CD4-positive, alpha-beta T cell treated with Interleukin-10 for 1 hour (primary cell): ENCODE results near the gene DDAH1.
"Not testable (repeated sequence)": the region's sequence is repeated elsewhere in the genome, so short reads cannot be mapped to it uniquely, and the experiment has no call there.

Experiments
- DNase-seq: peaks from one replicate; pipeline ENCODE4 v3.0.0-alpha.2; 2020

DDAH1 gene

GRCh38 chr1:85356130-85356529 is 108.8 kb downstream of the DDAH1 start:
- no peak for DNase-seq

- no peak for DNase-seq
These were observed 112.9 kb downstream of the DDAH1 start for GRCh38 chr1:85352055-85352454.

GRCh38 chr1:85351202-85351828 is 113.6 kb downstream of the DDAH1 start:
- no peak for DNase-seq

DNA sequence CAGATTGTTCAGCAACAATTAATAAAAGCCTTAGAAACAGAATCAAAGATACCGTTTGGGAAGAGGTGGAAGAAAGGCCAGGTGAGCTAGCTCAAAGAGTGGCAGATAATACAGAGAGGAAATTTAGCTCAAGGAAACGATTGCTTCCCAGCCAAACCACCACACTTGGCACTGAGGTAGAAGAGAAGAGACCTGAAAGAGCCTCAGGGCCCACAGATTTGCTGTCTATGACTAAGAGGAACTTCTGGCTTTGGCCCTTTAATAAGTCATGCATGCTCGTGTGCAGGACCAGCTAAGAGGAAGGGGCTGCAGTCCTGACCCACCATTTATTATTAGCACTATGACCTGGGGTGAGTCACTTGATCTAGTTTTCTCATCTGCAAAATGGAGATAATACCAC is 115.7 kb downstream of the DDAH1 start:
- DNase-seq: no peak

- DNase-seq: no peak
These were observed 117.1 kb downstream of the DDAH1 start for GRCh38 chr1:85347908-85348307.

DNA sequence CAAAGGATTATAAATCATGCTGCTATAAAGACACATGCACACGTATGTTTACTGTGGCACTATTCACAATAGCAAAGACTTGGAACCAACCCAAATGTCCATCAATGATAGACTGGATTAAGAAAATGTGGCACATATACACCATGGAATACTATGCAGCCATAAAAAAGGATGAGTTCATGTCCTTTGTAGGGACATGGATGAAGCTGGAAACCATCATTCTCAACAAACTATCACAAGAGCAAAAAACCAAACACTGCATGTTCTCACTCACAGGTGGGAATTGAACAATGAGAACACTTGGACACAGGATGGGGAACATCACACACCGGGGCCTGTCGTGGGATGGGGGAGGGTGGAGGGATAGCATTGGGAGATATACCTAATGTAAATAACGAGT is 117.7 kb downstream of the DDAH1 start:
- DNase-seq: not testable (repeated sequence)

GRCh38 chr1:85344256-85344694 is 120.7 kb downstream of the DDAH1 start:
- no peak for DNase-seq

GRCh38 chr1:85343612-85344255 is 121.2 kb downstream of the DDAH1 start:
- no peak for DNase-seq

GRCh38 chr1:85343213-85343611 is 121.7 kb downstream of the DDAH1 start:
- DNase-seq: no peak

GRCh38 chr1:85342207-85342606 is 122.8 kb downstream of the DDAH1 start:
- DNase-seq: no peak

GRCh38 chr1:85340427-85340826 is 124.5 kb downstream of the DDAH1 start:
- DNase-seq: no peak

GRCh38 chr1:85339656-85340399 is 125.1 kb downstream of the DDAH1 start:
- DNase-seq: no peak

DNA sequence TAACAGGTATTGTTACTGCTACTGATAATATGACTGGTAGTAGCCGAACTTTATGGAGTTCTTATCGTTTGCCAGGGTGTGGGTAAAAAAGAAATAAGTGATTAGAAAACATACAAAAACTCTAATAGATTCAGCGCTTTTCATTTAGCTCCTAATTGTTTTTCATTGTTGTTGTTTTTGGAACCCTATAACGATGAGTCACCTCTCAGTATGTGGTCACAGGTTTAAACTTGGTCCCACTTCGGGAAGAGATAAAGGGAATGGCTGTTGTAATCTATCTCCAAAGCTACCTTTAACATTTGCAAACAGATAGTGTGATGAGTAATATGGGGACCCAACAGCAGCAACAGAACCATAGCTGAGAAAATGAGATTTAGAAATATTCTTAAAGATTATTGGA is 125.9 kb downstream of the DDAH1 start:
- no peak for DNase-seq

DNA sequence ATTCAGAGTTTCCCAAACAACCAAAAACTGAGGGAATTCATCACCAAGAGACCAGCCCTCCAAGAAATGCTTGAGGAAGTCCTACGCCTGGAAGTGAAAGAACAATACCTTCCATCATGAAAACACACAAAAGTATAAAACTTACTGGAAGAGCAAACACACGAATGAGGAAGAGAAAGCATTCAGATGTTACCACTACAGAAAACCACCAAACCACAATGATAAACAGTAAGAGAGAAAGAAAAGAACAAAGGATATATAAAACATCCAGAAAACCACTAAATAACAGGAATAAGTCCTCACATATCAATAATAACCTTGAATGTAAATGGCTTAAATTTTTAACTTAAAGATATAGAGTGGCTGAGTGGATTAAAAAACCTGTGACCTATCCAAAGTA is 130.0 kb downstream of the DDAH1 start:
- no peak for DNase-seq

GRCh38 chr1:85333186-85333585 is 131.8 kb downstream of the DDAH1 start:
- no peak for DNase-seq

- no peak for DNase-seq
These were observed 132.4 kb downstream of the DDAH1 start for GRCh38 chr1:85332575-85332974.

DNA sequence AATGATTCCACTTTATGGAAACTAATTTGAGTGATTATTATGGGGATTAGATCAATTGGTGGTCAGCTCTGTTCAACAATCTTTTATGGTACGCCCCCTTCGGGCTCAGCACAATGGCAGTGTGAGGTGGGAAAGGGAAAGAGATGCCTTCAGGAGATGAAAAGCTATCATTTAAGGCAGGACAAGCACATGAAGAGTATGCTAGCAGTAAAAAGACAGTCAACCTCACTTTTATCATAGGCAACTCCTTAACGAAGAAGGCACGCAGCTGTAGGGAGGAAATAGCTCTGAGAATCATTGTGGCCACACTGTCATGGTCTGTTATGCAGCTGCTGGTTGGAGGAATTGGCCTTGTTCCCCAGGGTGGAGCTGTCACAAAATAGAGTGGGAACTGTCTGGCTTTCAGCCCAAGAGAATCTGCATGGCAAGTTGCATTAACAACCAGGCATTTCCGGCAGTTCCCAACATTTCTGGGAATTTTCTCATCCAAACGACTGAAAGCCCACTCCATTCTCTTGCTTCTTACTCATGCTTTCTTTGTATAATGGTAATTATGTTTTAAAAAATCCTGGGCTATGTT is 134.2 kb downstream of the DDAH1 start:
- DNase-seq: no peak

- DNase-seq: no peak
These were observed 134.7 kb downstream of the DDAH1 start for GRCh38 chr1:85330214-85330631.

DNA sequence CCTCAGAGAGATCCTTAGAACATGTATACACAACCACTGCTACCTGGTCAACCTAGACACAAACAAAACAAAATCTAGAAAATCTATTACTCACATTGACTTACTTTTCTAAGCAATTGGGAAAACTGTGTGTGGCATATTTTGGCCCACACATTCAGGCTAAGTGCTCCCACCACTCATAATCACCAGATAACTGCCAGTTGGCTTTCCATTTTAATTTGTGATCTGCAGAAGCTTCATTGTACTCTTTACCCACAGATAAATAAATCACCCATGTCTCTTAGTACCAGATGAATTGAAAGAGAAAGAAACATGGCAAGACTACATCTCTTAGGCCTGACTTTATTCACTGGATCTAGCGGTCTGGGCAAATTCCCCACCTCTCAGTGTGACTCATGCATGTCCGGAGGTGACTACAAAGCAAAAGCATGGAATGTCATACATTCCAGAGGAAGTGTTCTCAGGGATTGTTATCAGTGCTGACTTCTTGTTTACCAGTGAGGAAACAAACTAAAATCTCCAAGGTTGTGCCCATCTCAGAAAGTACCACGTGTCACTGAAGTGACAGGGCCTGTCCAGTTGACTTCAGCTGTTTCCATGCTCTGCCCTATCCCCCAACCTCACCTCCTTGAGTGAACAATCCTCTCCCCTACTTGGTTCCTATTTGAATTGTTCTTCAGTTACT is 136.1 kb downstream of the DDAH1 start:
- DNase-seq: no peak

DNA sequence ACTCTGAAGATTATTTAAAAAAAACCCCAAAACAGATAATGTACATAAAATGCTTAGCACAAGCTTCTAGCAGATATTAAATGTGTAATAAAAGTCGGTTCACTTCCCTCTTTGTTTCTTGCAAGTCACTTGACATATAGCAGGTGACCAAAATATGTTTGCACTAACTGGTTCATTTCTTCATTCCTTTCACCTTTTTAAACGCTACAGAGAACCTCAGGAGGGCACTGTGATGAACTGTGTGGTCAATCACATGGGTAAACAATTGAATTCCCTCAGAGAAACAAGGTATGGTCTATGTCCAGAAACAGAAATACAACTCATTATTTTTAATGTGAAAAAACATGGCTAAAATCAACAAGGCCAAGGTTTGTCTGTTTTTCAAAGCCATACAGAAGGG is 137.2 kb downstream of the DDAH1 start:
- no peak for DNase-seq

GRCh38 chr1:85326851-85327250 is 138.1 kb downstream of the DDAH1 start:
- no peak for DNase-seq

- DNase-seq: no peak
These were observed 138.6 kb downstream of the DDAH1 start for GRCh38 chr1:85326336-85326735.

DNA sequence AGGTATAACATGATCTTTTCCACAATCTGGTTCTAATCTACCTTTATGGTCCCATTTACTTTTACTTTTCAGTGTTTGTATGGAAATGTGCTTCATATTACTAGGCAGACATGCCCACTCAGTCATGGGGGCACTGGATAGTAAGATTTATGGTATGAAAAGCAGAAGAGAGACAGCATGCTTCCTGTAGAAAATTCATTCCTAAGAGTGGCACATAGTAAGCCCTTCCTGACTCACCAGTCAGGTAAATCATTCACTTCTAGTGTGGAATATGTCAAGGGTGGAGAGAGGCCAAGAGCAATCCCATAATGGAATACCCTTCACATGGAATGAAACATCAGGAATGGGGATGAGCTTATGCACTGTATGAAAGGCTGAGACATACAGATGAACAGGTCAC is 139.0 kb downstream of the DDAH1 start:
- DNase-seq: no peak
